K562 treated with DMSO at 1 percent for 4 hours (cell line): ENCODE measurements around the gene DNAI1. TPM values are rescaled to one million over a fixed set of nuclear protein-coding genes. Genes with fewer than 3 reads are reported as not detected.

ENCODE experiments used
- total RNA-seq: library from RNA; unstranded; fragments of 300-600 nt; gene quantifications from 2 replicates; pipeline ENCODE4 v1.2.3, GENCODE V29; 2022; ENCODE audit not compliant: insufficient read depth

Gene DNAI1
- total RNA-seq, result not detected in 2 replicates

DNA sequence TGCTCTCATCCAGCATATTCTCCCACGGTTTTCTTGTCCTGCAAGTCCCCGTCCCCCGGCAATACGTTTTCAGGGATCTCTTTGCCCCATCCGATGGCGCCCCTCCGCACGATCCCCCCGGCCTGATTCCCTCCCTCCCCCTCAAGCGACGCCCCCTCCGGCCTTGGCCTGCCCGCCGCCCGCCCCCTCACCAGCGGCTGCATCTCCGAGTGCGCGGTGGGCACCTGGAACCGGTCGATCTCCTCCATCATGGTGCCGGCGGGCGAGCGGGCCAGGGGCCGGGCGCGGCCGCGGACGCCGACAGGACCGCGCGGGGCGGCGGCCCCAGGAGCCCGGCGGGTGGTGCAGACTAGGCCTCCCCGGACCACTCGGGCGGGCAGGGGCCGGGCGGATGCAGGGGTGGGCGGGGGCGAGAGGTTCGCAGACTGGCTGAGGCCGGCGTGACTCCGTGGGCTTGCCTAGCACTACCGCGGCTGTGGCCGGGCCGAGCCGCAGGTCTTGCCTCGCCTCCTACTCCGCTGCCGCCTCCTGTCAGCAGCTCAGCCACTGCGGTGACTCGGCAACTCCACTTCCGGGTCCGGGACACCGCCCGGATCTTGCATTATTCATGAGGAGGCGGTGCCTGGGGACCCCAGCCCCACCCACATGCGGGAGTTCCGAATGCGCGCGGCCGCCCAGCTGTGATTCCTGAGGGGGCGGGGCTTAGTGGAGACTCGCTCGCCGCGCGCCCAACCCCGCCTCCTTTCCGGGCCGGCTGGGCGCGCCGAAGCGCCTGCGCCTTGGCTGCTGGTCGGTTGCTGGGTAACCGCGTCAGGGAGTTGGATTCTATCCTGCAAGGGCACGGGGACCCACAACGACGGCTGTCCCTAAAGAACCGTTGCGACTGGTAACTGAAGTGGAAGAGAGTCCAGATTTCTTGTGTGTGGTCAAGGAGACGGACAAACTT is at the start of gene DNAI1, which contains the start of gene FAM219A:
DNAI1 (plus strand) TSS at position 793 of the 946 bp plus-strand sequence. CDS start 201 bp downstream, outside the sequence.
FAM219A (minus strand) TSS at position 558 of the 946 bp plus-strand sequence; CDS start at position 251, 307 bp downstream.

DNA sequence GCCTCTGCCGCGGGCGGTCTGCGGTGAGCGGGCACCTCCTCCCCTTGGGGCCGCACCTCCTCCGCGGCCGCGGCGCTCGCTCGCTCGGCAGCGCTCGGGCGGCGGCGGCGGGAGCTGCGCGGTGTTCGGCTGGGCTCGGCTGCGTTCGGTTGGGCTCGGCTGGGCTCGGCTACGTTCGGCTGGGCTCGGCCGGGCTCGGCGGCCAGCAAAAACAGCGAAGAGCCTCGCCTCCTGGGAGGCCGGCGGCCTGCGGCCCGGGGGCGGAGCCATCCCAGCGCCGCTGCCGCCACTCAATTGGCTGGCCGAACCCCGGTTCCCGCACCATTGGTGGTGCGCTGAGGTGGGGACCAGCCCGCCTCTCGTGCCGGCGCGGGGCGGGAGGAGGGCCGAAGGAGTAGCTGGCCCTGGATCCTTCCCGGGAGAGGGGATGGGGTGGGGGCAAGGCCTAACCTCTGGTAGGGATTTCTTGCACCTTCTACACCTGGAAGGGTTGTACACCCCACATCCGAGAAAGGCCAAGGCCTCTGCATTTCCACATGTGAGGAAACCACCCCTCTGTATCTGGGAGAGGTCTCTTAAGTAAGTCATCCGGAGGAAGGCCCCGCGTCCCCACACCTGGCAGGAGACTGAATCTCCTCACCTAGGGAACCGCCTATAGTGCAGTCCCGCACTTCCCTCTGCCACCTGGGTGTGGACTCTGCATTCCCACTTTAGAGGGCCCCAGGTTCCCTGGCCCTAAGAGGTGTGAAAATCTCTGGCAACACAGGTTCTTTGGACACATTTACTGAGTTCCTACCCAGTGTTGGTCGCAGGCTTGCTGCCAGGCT is 64.6 kb downstream of the DNAI1 start, which contains the start of gene ENHO:
ENHO (minus strand) TSS at position 20 of the 827 bp plus-strand sequence. CDS start 1,295 bp downstream, outside the sequence.

Other genes with a start within 250 kb of the DNAI1 start
- gene KIF24, start 129.5 kb upstream of the DNAI1 start, total RNA-seq, result 2.6 and 3.1 TPM in 2 replicates
- 13.2 and 17.4 TPM in 2 replicates for gene NUDT2, start 129.2 kb upstream of the DNAI1 start, total RNA-seq
- 0.76 and 0.77 TPM in 2 replicates for gene MYORG, start 81.9 kb upstream of the DNAI1 start, total RNA-seq
- gene FAM219A, start 235 bp upstream of the DNAI1 start, total RNA-seq, result 7.3 and 12.3 TPM in 2 replicates
- gene ENHO, start 64.2 kb downstream of the DNAI1 start, total RNA-seq, result not detected in 2 replicates
- gene CNTFR, start 130.9 kb downstream of the DNAI1 start, total RNA-seq, result not detected in 2 replicates
- 28.1 and 32.3 TPM in 2 replicates for gene RPP25L, start 153.3 kb downstream of the DNAI1 start, total RNA-seq
- 82.4 and 87.5 TPM in 2 replicates for gene DCTN3, start 161.7 kb downstream of the DNAI1 start, total RNA-seq
- 0.50 TPM in 1 of 2 replicates, not detected in the other for gene ARID3C, start 170.3 kb downstream of the DNAI1 start, total RNA-seq
- gene SIGMAR1, start 179.0 kb downstream of the DNAI1 start, total RNA-seq, result 39.5 and 48.9 TPM in 2 replicates
- 13.8 and 16.8 TPM in 2 replicates for gene GALT, start 187.9 kb downstream of the DNAI1 start, total RNA-seq
- gene IL11RA, start 193.4 kb downstream of the DNAI1 start, total RNA-seq, result 6.5 and 6.8 TPM in 2 replicates
- 2.2 TPM in 1 of 2 replicates, not detected in the other for gene CCL27, start 203.9 kb downstream of the DNAI1 start, total RNA-seq
- gene CCL19, start 232.5 kb downstream of the DNAI1 start, total RNA-seq, result not detected in 2 replicates